HepG2 (cell line): Measurements from ENCODE around the gene KCNK7. TPM values are rescaled to one million over a fixed set of nuclear protein-coding genes. Genes with fewer than 3 reads are reported as not detected.

Source experiments
- ATAC-seq: fragments of 200-7000 bp; cut with Tn5 transposase; 3 replicates; pipeline ENCODE4 v1.9.1; 2020; ENCODE audit warnings: mild to moderate bottlenecking, moderate library complexity
- BruUV-seq: library from RNA; stranded (reverse); fragments of 400-500 nt; replicated peaks from 2 replicates; lab custom pipeline; 2021; lab: Mats Ljungman, UMichigan
- CTCF ChIA-PET: fragments of 300-600 bp; formaldehyde crosslinking; extraction: SDS; loops from one replicate; lab custom pipeline; 2021; ENCODE audit warnings: low total read pairs, inconsistent platforms, low intra/inter-chr PET ratio; lab: Yijun Ruan, JAX
- POLR2A ChIA-PET: fragments of 350-600 bp; sonication (Branson Sonifier 250); formaldehyde crosslinking; loops from one replicate; lab custom pipeline; 2020; ENCODE audit warnings: antibody characterized with exemption, inconsistent platforms; lab: Yijun Ruan, JAX
- DNase-seq: peaks from one replicate; pipeline ENCODE4 v3.0.0-alpha.2; 2015; ENCODE audit warnings: low spot score
- FAIRE-seq: peaks from 3 replicates; lab custom pipeline; 2011; peaks lifted over from hg19 to GRCh38; lab: Jason Lieb, UNC
- H2AFZ ChIP-seq: one replicate; pipeline ENCODE4 v1.6.1; 2011; ENCODE audit warnings: low read length, inconsistent platforms
- H3K27ac ChIP-seq: fragments of 300-600 bp; 3 replicates; pipeline ENCODE4 v1.8.0; 2011; ENCODE audit warnings: mixed run types, mild to moderate bottlenecking, mixed read lengths, low read length, inconsistent platforms; ENCODE audit not compliant: insufficient read depth; ENCODE audit errors: extremely low read length
- H3K27me3 ChIP-seq, 2 experiments: fragments of 200-600 bp in 1 of 2; 2 replicates in 1 of 2; 3 replicates in 1 of 2; pipeline versions ENCODE4 v1.6.0 to v1.8.0; 2011; ENCODE audit warnings: low read length in 2 of 2, mild to moderate bottlenecking in 2 of 2, moderate library complexity in 2 of 2, inconsistent platforms in 1 of 2; ENCODE audit not compliant: insufficient read depth in 2 of 2, control insufficient read depth in 1 of 2
- H3K36me3 ChIP-seq, 2 experiments: fragments of 200-600 bp in 1 of 2; replicated peaks in 1 of 2; 2 replicates in 1 of 2; 3 replicates in 1 of 2; pipeline versions ENCODE4 v1.5.1 to v1.8.0; 2011; ENCODE audit warnings: low read length in 2 of 2, inconsistent platforms in 1 of 2; ENCODE audit not compliant: insufficient read depth in 2 of 2, control insufficient read depth in 1 of 2
- H3K4me1 ChIP-seq: 2 replicates; pipeline ENCODE4 v1.5.1; 2012; ENCODE audit warnings: low read length, inconsistent platforms; ENCODE audit not compliant: insufficient read depth
- H3K4me2 ChIP-seq: 2 replicates; pipeline ENCODE4 v1.6.0; 2011; ENCODE audit warnings: low read depth, low read length, inconsistent platforms
- H3K4me3 ChIP-seq, 3 experiments: fragments of 200-600 bp in 1 of 3; sonication (generic), shearing (Covaris generic) in 1 of 3; replicated peaks in 1 of 3; 2 replicates each; pipeline ENCODE4 v1.5.1; 2011 to 2016; ENCODE audit warnings: low read length in 3 of 3, inconsistent platforms in 2 of 3, low read depth in 2 of 3, mild to moderate bottlenecking in 2 of 3, control low read depth in 1 of 3, mixed read lengths in 1 of 3; ENCODE audit not compliant: insufficient read depth in 1 of 3
- H3K79me2 ChIP-seq: one replicate; pipeline ENCODE4 v1.6.1; 2011; ENCODE audit warnings: low read length, inconsistent platforms; ENCODE audit not compliant: insufficient read depth
- H3K9ac ChIP-seq: 2 replicates; pipeline ENCODE4 v1.6.0; 2011; ENCODE audit warnings: mild to moderate bottlenecking, low read depth, low read length, inconsistent platforms; ENCODE audit not compliant: insufficient read depth
- H3K9me3 ChIP-seq: 2 replicates; pipeline ENCODE4 v1.5.1; 2012; ENCODE audit warnings: mild to moderate bottlenecking, low read length
- H4K20me1 ChIP-seq: 2 replicates; pipeline ENCODE4 v1.6.0; 2011; ENCODE audit warnings: inconsistent platforms, mild to moderate bottlenecking, low read length, moderate library complexity; ENCODE audit not compliant: insufficient read depth
- BRD4 ChIP-seq: sonication (generic); formaldehyde crosslinking; IDR thresholded peaks from 2 replicates; pipeline ENCODE4 v1.4.0; 2020; ENCODE audit warnings: missing genetic modification reagents
- ETV5 ChIP-seq: IDR thresholded peaks from 2 replicates; pipeline ENCODE4 v1.6.1; 2018; ENCODE audit warnings: missing biosample characterization, missing genetic modification reagents, inconsistent platforms, borderline replicate concordance
- IKZF1 ChIP-seq: fragments of 450-650 bp; IDR thresholded peaks from 2 replicates; pipeline ENCODE4 v1.7.1; 2016
- SP4 ChIP-seq: sonication (generic); formaldehyde crosslinking; IDR thresholded peaks from 2 replicates; pipeline ENCODE4 v1.8.1; 2023; ENCODE audit warnings: mild to moderate bottlenecking, missing genetic modification reagents
- TAF15 ChIP-seq: fragments of 200-400 bp; formaldehyde crosslinking; IDR thresholded peaks from one replicate; pipeline ENCODE4 v1.6.1; 2018; ENCODE audit warnings: mild to moderate bottlenecking, low read depth, low read length; ENCODE audit not compliant: poor library complexity, severe bottlenecking
- U2AF1 ChIP-seq: fragments of 200-400 bp; formaldehyde crosslinking; optimal IDR thresholded peaks from 2 replicates; pipeline ENCODE3; 2017; ENCODE audit warnings: mild to moderate bottlenecking, low read depth, low read length
- ZNF317 ChIP-seq: sonication (generic); formaldehyde crosslinking; IDR thresholded peaks from 2 replicates; pipeline ENCODE4 v1.5.0; 2020; ENCODE audit warnings: mild to moderate bottlenecking, missing genetic modification reagents
- ZNF564 ChIP-seq: sonication (generic); formaldehyde crosslinking; IDR thresholded peaks from 2 replicates; pipeline ENCODE4 v1.8.1; 2023; ENCODE audit warnings: mild to moderate bottlenecking, missing genetic modification reagents
- WGBS: methylation state at CpG from one replicate; pipeline ENCODE4 v1.1.6; 2017; ENCODE audit warnings: low lambda C conversion rate; 5-methylcytosine and 5-hydroxymethylcytosine counted together
- in situ Hi-C: cut with HindIII; loops from 2 replicates; pipeline ENCODE4 v1.10.0; 2017; ENCODE audit warnings: low pct_unique_long_range_greater_than_20kb; ENCODE audit not compliant: extremely low pct_ligation_motif_present
- intact Hi-C: fragments of 100-400 bp; cut with micrococcal nuclease; formaldehyde crosslinking; loops from one replicate; pipeline ENCODE4 v1.10.0; 2022; ENCODE audit not compliant: unreplicated experiment
- polyA plus RNA-seq, 8 experiments: library from polyadenylated mRNA; depleted of rRNA in 3 of 8; stranded (reverse) in 7 of 8; unstranded in 1 of 8; fragments of >200 nt; fragmentation: Illumina TruSeq in 4 of 8; extraction: Trizol in 4 of 8; gene quantifications; 2 replicates each; pipeline versions ENCODE4 v1.2.1 to v1.2.3, GENCODE V29; 2011 to 2016; ENCODE audit warnings: low read depth in 4 of 8, missing spikeins in 1 of 8, mixed read lengths in 1 of 8; ENCODE audit not compliant: insufficient read depth in 1 of 8
- total RNA-seq, 5 experiments: library from RNA; depleted of rRNA; stranded (reverse); fragments of >200 nt; fragmentation: Illumina TruSeq; extraction: Trizol; gene quantifications; 2 replicates each; pipeline ENCODE4 v1.2.3, GENCODE V29; 2016; ENCODE audit warnings: low read depth in 1 of 5
- TF ChIP-seq, protein P1 (sequence below): IDR thresholded peaks from 2 replicates; pipeline ENCODE4 v1.6.1; 2012; ENCODE audit warnings: low read depth, low read length, improper control_type of control experiment
- TF ChIP-seq, protein P2 (sequence below): sonication (generic); formaldehyde crosslinking; IDR thresholded peaks from 2 replicates; pipeline ENCODE4 v1.5.1; 2020; ENCODE audit warnings: mild to moderate bottlenecking, missing genetic modification reagents, moderate library complexity
- TF ChIP-seq, protein P3 (sequence below): sonication (generic); formaldehyde crosslinking; IDR thresholded peaks from 2 replicates; pipeline ENCODE4 v1.8.0; 2022; ENCODE audit warnings: missing genetic modification reagents, mild to moderate bottlenecking, borderline replicate concordance
- TF ChIP-seq, protein P4 (sequence below): sonication (generic); formaldehyde crosslinking; IDR thresholded peaks from 2 replicates; pipeline ENCODE4 v1.5.0; 2020; ENCODE audit warnings: mild to moderate bottlenecking, missing genetic modification reagents

KCNK7 gene
- total and polyA plus RNA-seq, 2 of the 13 experiments (the other 11 are each of a cell fraction or from before 2014, with no cell fraction given): 0.11 TPM; not detected in 1

DNA sequence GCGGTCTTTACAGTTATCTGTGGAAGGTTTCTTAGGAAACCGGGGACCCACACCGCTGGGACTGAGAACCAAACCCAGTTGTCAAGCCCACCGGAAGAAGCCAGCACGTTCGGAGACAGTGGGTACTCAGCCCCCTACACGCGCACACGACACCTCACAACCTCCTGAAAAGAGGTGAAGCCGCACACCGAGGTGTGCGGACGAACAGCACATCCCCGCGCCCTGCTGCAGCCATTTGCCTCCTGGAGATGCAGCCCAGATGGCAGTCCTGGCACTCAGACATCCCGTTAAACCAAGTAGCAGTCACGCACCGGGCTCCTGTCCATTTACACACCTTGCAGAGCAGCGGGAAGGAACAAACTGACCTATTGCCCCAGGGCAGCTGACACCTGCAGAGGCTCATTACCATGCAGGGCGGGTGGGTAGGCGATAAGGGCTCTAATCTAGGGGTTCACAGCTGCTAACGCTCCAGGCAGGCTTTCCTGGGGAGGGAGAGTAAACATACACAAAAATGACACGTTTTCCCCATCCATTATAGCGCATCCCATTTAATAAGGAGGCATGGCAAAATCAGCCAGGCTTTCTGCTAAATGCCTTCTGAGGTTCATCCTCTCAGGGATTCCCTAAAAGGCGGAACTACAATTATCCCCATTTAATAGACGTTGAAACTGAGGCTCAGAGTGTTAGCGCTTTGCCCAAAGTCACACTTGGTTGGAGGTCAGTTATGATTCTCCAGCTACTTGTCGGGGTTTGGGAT, 20.6 kb downstream of the KCNK7 start (continued):
- TF ChIP-seq ZNF317 (CRISPR knock-in tag): no peak
- 0 out of 2 replicates have a peak, but pooled peaks have one; percentile 13 for TF ChIP-seq BRD4
- TF ChIP-seq, protein P1, sequence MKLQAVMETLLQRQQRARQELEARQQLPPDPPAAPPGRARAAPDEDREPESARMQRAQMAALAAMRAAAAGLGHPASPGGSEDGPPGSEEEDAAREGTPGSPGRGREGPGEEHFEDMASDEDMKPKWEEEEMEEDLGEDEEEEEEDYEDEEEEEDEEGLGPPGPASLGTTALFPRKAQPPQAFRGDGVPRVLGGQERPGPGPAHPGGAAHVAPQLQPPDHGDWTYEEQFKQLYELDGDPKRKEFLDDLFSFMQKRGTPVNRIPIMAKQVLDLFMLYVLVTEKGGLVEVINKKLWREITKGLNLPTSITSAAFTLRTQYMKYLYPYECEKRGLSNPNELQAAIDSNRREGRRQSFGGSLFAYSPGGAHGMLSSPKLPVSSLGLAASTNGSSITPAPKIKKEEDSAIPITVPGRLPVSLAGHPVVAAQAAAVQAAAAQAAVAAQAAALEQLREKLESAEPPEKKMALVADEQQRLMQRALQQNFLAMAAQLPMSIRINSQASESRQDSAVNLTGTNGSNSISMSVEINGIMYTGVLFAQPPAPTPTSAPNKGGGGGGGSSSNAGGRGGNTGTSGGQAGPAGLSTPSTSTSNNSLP: no peak
- TF ChIP-seq, protein P2, sequence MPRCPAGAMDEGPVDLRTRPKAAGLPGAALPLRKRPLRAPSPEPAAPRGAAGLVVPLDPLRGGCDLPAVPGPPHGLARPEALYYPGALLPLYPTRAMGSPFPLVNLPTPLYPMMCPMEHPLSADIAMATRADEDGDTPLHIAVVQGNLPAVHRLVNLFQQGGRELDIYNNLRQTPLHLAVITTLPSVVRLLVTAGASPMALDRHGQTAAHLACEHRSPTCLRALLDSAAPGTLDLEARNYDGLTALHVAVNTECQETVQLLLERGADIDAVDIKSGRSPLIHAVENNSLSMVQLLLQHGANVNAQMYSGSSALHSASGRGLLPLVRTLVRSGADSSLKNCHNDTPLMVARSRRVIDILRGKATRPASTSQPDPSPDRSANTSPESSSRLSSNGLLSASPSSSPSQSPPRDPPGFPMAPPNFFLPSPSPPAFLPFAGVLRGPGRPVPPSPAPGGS (CRISPR knock-in tag): no peak
- no peak for TF ChIP-seq ETV5 (CRISPR knock-in tag)
- no peak for TF ChIP-seq TAF15
- TF ChIP-seq, all 625 proteins: peak for 30

DNA sequence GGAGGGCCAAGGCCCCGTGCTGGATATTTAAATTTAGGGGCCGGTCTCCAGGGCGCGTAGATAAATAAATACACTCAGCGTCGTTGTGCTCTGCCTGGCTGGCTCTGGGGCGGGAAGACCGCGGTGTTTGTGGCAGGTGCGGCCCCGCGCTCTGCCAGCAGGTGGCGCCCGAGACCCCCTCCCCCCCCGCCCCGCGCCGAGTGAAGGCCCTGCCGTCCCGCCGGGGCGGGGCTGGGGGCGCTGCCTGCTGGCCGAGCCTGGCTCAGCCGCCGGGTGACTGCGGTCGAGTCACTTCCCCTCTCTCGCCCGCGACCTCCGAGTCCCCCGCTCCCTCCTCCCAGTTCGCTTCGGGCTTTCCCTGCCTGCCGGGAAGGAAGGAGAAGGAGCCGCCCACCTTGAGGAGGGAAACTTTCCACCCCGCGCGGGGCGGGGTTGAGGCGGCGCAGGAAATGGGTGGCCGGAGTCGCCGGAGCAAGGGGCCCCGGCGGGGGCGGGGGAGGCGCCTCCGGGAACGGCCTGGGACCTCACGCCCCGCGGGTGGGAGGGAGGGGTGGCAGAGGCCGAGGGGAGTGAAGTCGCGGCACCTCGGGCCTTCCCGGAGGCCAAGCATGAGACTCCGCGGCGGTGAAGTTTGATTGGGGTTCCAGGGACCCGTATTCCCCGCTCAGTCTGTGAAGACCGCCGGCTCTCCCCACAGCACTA, 21.3 kb downstream of the KCNK7 start:
- Histone ChIP-seq H2AFZ (no peak overlapping the region), H3K4me1 (peaks cover 57% of the 10 kb centered on the region), H3K9me3 (no peaks in the 10 kb centered on the region), H3K4me3 (peak overlapping the region; percentile 61 to 77 (median 73); a peak in 5 of 6 replicates), H3K4me2 (peak overlapping the region; percentile 95), H4K20me1 (no peaks in the 10 kb centered on the region; the same call in 1 of the 2 replicates), H3K27me3 (no peaks in the 10 kb centered on the region; a peak in 1 of 5 replicates), H3K9ac (peak overlapping the region; percentile 59; the same call in 1 of the 2 replicates), H3K79me2 (peaks cover 19% of the 10 kb centered on the region), H3K27ac (no peak overlapping the region), H3K36me3 (peaks cover 3 to 5% of the 10 kb centered on the region in 2 experiments; a peak in 2 of 5 replicates)
- BruUV-seq: no TSS peak
- ChIA-PET CTCF (interaction anchor here (1.8 kb wide), 1 partner anchor 14 kb away, joined by 16 read pairs; no protein-coding TSS in a partner anchor), POLR2A (no interaction called here)
- DNase-seq (peak; percentile 70), ATAC-seq (peak; percentile 47), FAIRE-seq (no peak)
- in situ Hi-C loops: no loop called here
- intact Hi-C loops: no loop called here
- WGBS: 0% methylated on average over 16 of the region's 67 CpGs
- no peak for TF ChIP-seq U2AF1
- TF ChIP-seq IKZF1: no peak
- TF ChIP-seq SP4 (CRISPR knock-in tag): peak; percentile 64; the same call in 1 of the 2 replicates
- TF ChIP-seq, protein P3, sequence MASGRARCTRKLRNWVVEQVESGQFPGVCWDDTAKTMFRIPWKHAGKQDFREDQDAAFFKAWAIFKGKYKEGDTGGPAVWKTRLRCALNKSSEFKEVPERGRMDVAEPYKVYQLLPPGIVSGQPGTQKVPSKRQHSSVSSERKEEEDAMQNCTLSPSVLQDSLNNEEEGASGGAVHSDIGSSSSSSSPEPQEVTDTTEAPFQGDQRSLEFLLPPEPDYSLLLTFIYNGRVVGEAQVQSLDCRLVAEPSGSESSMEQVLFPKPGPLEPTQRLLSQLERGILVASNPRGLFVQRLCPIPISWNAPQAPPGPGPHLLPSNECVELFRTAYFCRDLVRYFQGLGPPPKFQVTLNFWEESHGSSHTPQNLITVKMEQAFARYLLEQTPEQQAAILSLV (CRISPR knock-in tag): no peak
- TF ChIP-seq ZNF564 (CRISPR knock-in tag): no peak
- TF ChIP-seq, protein P4, sequence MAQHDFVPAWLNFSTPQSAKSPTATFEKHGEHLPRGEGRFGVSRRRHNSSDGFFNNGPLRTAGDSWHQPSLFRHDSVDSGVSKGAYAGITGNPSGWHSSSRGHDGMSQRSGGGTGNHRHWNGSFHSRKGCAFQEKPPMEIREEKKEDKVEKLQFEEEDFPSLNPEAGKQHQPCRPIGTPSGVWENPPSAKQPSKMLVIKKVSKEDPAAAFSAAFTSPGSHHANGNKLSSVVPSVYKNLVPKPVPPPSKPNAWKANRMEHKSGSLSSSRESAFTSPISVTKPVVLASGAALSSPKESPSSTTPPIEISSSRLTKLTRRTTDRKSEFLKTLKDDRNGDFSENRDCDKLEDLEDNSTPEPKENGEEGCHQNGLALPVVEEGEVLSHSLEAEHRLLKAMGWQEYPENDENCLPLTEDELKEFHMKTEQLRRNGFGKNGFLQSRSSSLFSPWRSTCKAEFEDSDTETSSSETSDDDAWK (CRISPR knock-in tag): no peak
